ENCODE measurements around the gene ERICH3.

ERICH3 gene

GRCh38 chr1:74545821-74546220 is 127.8 kb downstream of the ERICH3 start:
- Histone ChIP-seq H3K4me1 (ENCODE audit: control insufficient read depth in 1 of 2, insufficient read depth in 2 of 2, low read length in 2 of 2) (no peaks in the 10 kb centered on the region), H3K36me3 (ENCODE audit: control insufficient read depth in 1 of 2, insufficient read depth in 2 of 2, low read length in 2 of 2) (no peaks in the 10 kb centered on the region), H3K4me3 (ENCODE audit: low read depth in 1 of 2, low read length in 2 of 2) (no peak overlapping the region), H3K27me3 (ENCODE audit: low read depth, low read length) (no peaks in the 10 kb centered on the region), H3K27ac (ENCODE audit: low read length) (no peak overlapping the region), H3K9me3 (ENCODE audit: control insufficient read depth in 1 of 2, low read length in 2 of 2) (no peaks in the 10 kb centered on the region)

GRCh38 chr1:74534241-74534640 is 139.4 kb downstream of the ERICH3 start:
- H3K9me3 ChIP-seq (ENCODE audit: control insufficient read depth in 1 of 2, low read length in 2 of 2): no peaks in the 10 kb centered on the region
- H3K36me3 ChIP-seq (ENCODE audit: control insufficient read depth in 1 of 2, insufficient read depth in 2 of 2, low read length in 2 of 2): no peaks in the 10 kb centered on the region
- no peak overlapping the region for H3K27ac ChIP-seq (ENCODE audit: low read length)
- no peaks in the 10 kb centered on the region for H3K27me3 ChIP-seq (ENCODE audit: low read depth, low read length)
- H3K4me1 ChIP-seq (ENCODE audit: control insufficient read depth in 1 of 2, insufficient read depth in 2 of 2, low read length in 2 of 2): no peaks in the 10 kb centered on the region
- H3K4me3 ChIP-seq (ENCODE audit: low read depth in 1 of 2, low read length in 2 of 2): no peak overlapping the region

- Histone ChIP-seq H3K36me3 (ENCODE audit: control insufficient read depth in 1 of 2, insufficient read depth in 2 of 2, low read length in 2 of 2) (no peaks in the 10 kb centered on the region), H3K27ac (ENCODE audit: low read length) (no peak overlapping the region), H3K27me3 (ENCODE audit: low read depth, low read length) (no peaks in the 10 kb centered on the region), H3K9me3 (ENCODE audit: control insufficient read depth in 1 of 2, low read length in 2 of 2) (no peaks in the 10 kb centered on the region), H3K4me3 (ENCODE audit: low read depth in 1 of 2, low read length in 2 of 2) (no peak overlapping the region), H3K4me1 (ENCODE audit: control insufficient read depth in 1 of 2, insufficient read depth in 2 of 2, low read length in 2 of 2) (peaks cover 0 to under 1% of the 10 kb centered on the region in 2 donors)
Observed at GRCh38 chr1:74531796-74532195, 141.8 kb downstream of the ERICH3 start.

- H3K27me3 ChIP-seq (ENCODE audit: low read depth, low read length): no peaks in the 10 kb centered on the region
Observed at GRCh38 chr1:74530892-74531291, 142.7 kb downstream of the ERICH3 start.

GRCh38 chr1:74528123-74528522 is 145.5 kb downstream of the ERICH3 start:
- Histone ChIP-seq H3K36me3 (ENCODE audit: control insufficient read depth in 1 of 2, insufficient read depth in 2 of 2, low read length in 2 of 2) (no peaks in the 10 kb centered on the region), H3K27ac (ENCODE audit: low read length) (no peak overlapping the region), H3K27me3 (ENCODE audit: low read depth, low read length) (no peaks in the 10 kb centered on the region), H3K9me3 (ENCODE audit: control insufficient read depth in 1 of 2, low read length in 2 of 2) (no peaks in the 10 kb centered on the region), H3K4me1 (ENCODE audit: control insufficient read depth in 1 of 2, insufficient read depth in 2 of 2, low read length in 2 of 2) (peaks cover 0 to 3% of the 10 kb centered on the region in 2 donors), H3K4me3 (ENCODE audit: low read depth in 1 of 2, low read length in 2 of 2) (no peak overlapping the region)

More at GRCh38 chr1:74530892-74531291, 142.7 kb downstream of the ERICH3 start:
- Histone ChIP-seq H3K27ac (ENCODE audit: low read length) (no peak overlapping the region), H3K36me3 (ENCODE audit: control insufficient read depth in 1 of 2, insufficient read depth in 2 of 2, low read length in 2 of 2) (no peaks in the 10 kb centered on the region), H3K4me1 (ENCODE audit: control insufficient read depth in 1 of 2, insufficient read depth in 2 of 2, low read length in 2 of 2) (peaks cover 0 to 3% of the 10 kb centered on the region in 2 donors), H3K4me3 (ENCODE audit: low read depth in 1 of 2, low read length in 2 of 2) (no peak overlapping the region), H3K9me3 (ENCODE audit: control insufficient read depth in 1 of 2, low read length in 2 of 2) (no peaks in the 10 kb centered on the region)

- H3K4me1 ChIP-seq (ENCODE audit: control insufficient read depth in 1 of 2, insufficient read depth in 2 of 2, low read length in 2 of 2): peaks cover 0 to 3% of the 10 kb centered on the region in 2 donors
- H3K27ac ChIP-seq (ENCODE audit: low read length): no peak overlapping the region
- H3K27me3 ChIP-seq (ENCODE audit: low read depth, low read length): no peaks in the 10 kb centered on the region
- H3K9me3 ChIP-seq (ENCODE audit: control insufficient read depth in 1 of 2, low read length in 2 of 2): no peaks in the 10 kb centered on the region
- no peaks in the 10 kb centered on the region for H3K36me3 ChIP-seq (ENCODE audit: control insufficient read depth in 1 of 2, insufficient read depth in 2 of 2, low read length in 2 of 2)
- H3K4me3 ChIP-seq (ENCODE audit: low read depth in 1 of 2, low read length in 2 of 2): no peak overlapping the region
Observed at GRCh38 chr1:74526708-74527107, 146.9 kb downstream of the ERICH3 start.

GRCh38 chr1:74523873-74524480 is 149.6 kb downstream of the ERICH3 start:
- Histone ChIP-seq H3K36me3 (ENCODE audit: control insufficient read depth in 1 of 2, insufficient read depth in 2 of 2, low read length in 2 of 2) (no peaks in the 10 kb centered on the region), H3K9me3 (ENCODE audit: control insufficient read depth in 1 of 2, low read length in 2 of 2) (no peaks in the 10 kb centered on the region), H3K4me3 (ENCODE audit: low read depth in 1 of 2, low read length in 2 of 2) (no peak overlapping the region), H3K27me3 (ENCODE audit: low read depth, low read length) (no peaks in the 10 kb centered on the region), H3K27ac (ENCODE audit: low read length) (no peak overlapping the region), H3K4me1 (ENCODE audit: control insufficient read depth in 1 of 2, insufficient read depth in 2 of 2, low read length in 2 of 2) (peaks cover 0 to 3% of the 10 kb centered on the region in 2 donors)

- Histone ChIP-seq H3K27me3 (ENCODE audit: low read depth, low read length) (no peaks in the 10 kb centered on the region), H3K36me3 (ENCODE audit: control insufficient read depth in 1 of 2, insufficient read depth in 2 of 2, low read length in 2 of 2) (no peaks in the 10 kb centered on the region), H3K27ac (ENCODE audit: low read length) (no peak overlapping the region), H3K9me3 (ENCODE audit: control insufficient read depth in 1 of 2, low read length in 2 of 2) (no peaks in the 10 kb centered on the region), H3K4me3 (ENCODE audit: low read depth in 1 of 2, low read length in 2 of 2) (no peak overlapping the region), H3K4me1 (ENCODE audit: control insufficient read depth in 1 of 2, insufficient read depth in 2 of 2, low read length in 2 of 2) (peaks cover 0 to 3% of the 10 kb centered on the region in 2 donors)
Observed at GRCh38 chr1:74522148-74522547, 151.4 kb downstream of the ERICH3 start.

All from muscle layer of duodenum (tissue), 2 donors.